Measurements from ENCODE around the gene PIK3CG.
"Not testable (repeated sequence)": the region's sequence is repeated elsewhere in the genome, so short reads cannot be mapped to it uniquely, and the experiment has no call there.

The PIK3CG gene

GRCh38 chr7:106936236-106936635 is 71.2 kb downstream of the PIK3CG start (continued):
- TF ChIP-seq ZBTB20 (tag by site-specific recombination; IDR thresholded peaks at IDR 0.05) (no peak), ZNF707 (tag by site-specific recombination; IDR thresholded peaks at IDR 0.05) (no peak), ZSCAN5A (tag by site-specific recombination; IDR thresholded peaks at IDR 0.05) (no peak), ZSCAN18 (tag by site-specific recombination; IDR thresholded peaks at IDR 0.05) (no peak), ZNF514 (tag by site-specific recombination; IDR thresholded peaks at IDR 0.05) (no peak), KLF8 (tag by site-specific recombination; IDR thresholded peaks at IDR 0.05) (no peak)

GRCh38 chr7:106938122-106938521 is 73.0 kb downstream of the PIK3CG start:
- POLR2A ChIA-PET; H3K9me3 ChIP-seq (ENCODE audit: control insufficient read depth, insufficient read depth, low read depth, low read length); CTCF ChIA-PET; H3K4me1 ChIP-seq (ENCODE audit: control insufficient read depth, insufficient read depth, low read length); H3K27ac ChIP-seq (ENCODE audit: extremely low read depth, low read depth, low read length); H3K36me3 ChIP-seq (ENCODE audit: control insufficient read depth in 2 of 2, insufficient read depth in 1 of 2, low read length in 2 of 2); H3K4me3 ChIP-seq (ENCODE audit: low read depth, low read length): not testable (repeated sequence)
- TF ChIP-seq ZNF580 (tag by site-specific recombination; IDR thresholded peaks at IDR 0.05) (0 out of 2 replicates have a peak, but pooled peaks have one; percentile 18), ZNF146 (tag by site-specific recombination; IDR thresholded peaks at IDR 0.05) (peak; percentile 86)

- POLR2A ChIA-PET: no interaction called here
These were observed 73.7 kb downstream of the PIK3CG start for GRCh38 chr7:106938803-106939202.

GRCh38 chr7:106944035-106944665 is 79.1 kb downstream of the PIK3CG start:
- POLR2A ChIA-PET: no interaction called here
- Histone ChIP-seq H3K9me3 (ENCODE audit: control insufficient read depth, insufficient read depth, low read depth, low read length) (no peaks in the 10 kb centered on the region), H3K36me3 (ENCODE audit: control insufficient read depth in 2 of 2, insufficient read depth in 1 of 2, low read length in 2 of 2) (no peaks in the 10 kb centered on the region), H3K4me3 (ENCODE audit: low read depth, low read length) (no peak overlapping the region), H3K4me1 (ENCODE audit: control insufficient read depth, insufficient read depth, low read length) (no peaks in the 10 kb centered on the region), H3K27ac (ENCODE audit: extremely low read depth, low read depth, low read length) (no peak overlapping the region)
- TF ChIP-seq CTCF (tag by site-specific recombination; IDR thresholded peaks at IDR 0.05) (peak; percentile 18; the same call in 1 of the 2 replicates), SETDB1 (IDR thresholded peaks at IDR 0.05; ENCODE audit: insufficient read length, low read length) (no peak)
- CTCF ChIA-PET: interaction anchor here (0.7 to 9.6 kb wide), 2 partner anchors 205 to 274 kb away, joined by 3 to 191 read pairs; no protein-coding TSS in a partner anchor

More at GRCh38 chr7:106938803-106939202, 73.7 kb downstream of the PIK3CG start:
- Histone ChIP-seq H3K4me3 (ENCODE audit: low read depth, low read length) (no peak overlapping the region), H3K36me3 (ENCODE audit: control insufficient read depth in 2 of 2, insufficient read depth in 1 of 2, low read length in 2 of 2) (no peaks in the 10 kb centered on the region), H3K4me1 (ENCODE audit: control insufficient read depth, insufficient read depth, low read length) (no peaks in the 10 kb centered on the region), H3K9me3 (ENCODE audit: control insufficient read depth, insufficient read depth, low read depth, low read length) (no peaks in the 10 kb centered on the region), H3K27ac (ENCODE audit: extremely low read depth, low read depth, low read length) (no peak overlapping the region)
- TF ChIP-seq ZNF837 (tag by site-specific recombination; IDR thresholded peaks at IDR 0.05): no peak
- TF ChIP-seq ZNF433 (tag by site-specific recombination; IDR thresholded peaks at IDR 0.05; ENCODE audit: low read depth): no peak
- TF ChIP-seq ZNF157 (tag by site-specific recombination; IDR thresholded peaks at IDR 0.05): no peak
- no peak for TF ChIP-seq OVOL3 (tag by site-specific recombination; IDR thresholded peaks at IDR 0.05)
- no peak for TF ChIP-seq ZNF449 (tag by site-specific recombination; IDR thresholded peaks at IDR 0.05)
- TF ChIP-seq ZNF10 (tag by site-specific recombination; IDR thresholded peaks at IDR 0.05): no peak
- CTCF ChIA-PET: interaction anchor here (0.6 to 1.3 kb wide), 5 partner anchors 146 to 826 kb away, joined by 3 to 6 read pairs (median 3); no protein-coding TSS in a partner anchor
